NK-92 (cell line): Measurements from ENCODE around the gene CSTPP1.

ENCODE experiments used
- DNase-seq: peaks from one replicate; lab custom pipeline; 2025; ENCODE audit not compliant: unreplicated experiment; lab: John Stamatoyannopoulos, UW

CSTPP1 gene

DNA sequence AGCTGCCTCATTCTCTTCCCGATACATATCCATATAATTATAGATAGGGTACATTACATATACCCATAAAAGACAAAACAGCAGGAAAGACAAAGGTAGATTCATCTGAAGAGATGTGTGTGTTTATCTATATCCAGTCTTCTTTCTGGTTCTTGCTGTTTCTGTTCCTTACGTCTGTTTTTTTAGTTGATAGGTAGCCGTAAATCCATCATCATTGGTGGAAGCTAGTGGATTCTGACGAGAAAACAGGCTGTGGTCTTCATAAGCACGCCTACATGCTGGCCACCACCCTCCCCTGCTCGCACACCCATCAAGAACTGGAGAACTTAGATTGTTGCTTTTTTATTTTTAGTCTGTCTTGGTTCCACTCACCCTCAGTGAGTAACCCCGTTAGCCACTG is 188.5 kb downstream of the CSTPP1 start:
- no peak for DNase-seq

DNA sequence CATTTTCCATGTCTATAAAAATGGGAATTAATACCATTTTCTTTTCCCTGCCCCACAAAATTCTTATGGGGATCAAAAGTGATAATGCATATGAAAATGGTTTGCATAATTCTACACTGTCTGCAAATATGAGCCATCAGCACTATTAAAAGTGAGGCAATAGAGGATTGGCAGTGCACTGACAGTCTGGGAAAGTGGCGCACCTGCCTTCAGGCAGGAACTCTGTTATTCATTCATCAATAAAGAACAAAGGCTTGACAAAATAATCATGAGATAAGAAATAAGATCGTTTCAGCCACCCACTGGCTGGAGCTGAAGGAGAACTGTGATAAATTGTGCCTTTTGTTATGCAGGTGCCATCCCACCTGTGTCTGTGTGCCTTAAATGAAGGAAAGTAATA is 190.7 kb downstream of the CSTPP1 start:
- no peak for DNase-seq

DNA sequence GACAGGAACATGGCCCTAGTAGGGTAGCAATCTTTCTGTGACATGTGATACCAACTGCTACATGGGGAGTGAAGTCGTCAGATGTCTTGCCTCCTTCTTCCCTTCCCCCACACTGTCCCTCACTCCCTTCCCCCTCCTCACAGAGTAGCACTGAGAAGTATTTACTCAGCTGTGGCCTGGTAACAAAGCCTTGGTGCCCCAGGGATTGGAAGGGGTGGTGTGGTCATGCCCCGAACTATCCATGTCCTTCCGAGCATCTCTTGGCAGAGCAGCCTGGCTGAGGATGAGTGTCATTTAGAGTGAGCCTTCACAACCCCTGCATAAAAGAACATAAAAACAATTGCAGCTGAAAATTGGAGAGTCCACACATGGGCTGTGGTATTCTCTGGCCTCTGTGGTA is 194.0 kb downstream of the CSTPP1 start:
- DNase-seq = no peak

DNA sequence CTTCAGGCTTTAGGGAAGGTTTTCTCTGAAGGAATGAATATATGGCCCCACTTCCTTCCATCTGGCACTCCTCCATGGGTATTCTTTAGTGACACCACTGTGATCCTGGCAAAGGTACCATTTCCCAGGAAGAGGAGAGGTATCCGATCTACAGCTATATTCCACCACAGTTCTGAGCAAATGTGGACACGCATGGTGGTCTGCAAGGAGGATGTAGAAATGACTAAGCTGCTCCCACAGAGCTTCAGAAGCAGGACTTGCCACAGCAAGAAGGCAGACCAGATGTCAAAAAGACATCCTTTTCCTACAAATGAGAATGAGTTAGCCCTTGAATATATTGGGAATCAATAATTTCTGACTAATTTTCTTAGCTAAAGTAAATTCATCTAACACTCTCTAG is 194.6 kb downstream of the CSTPP1 start:
- DNase-seq = no peak

DNA sequence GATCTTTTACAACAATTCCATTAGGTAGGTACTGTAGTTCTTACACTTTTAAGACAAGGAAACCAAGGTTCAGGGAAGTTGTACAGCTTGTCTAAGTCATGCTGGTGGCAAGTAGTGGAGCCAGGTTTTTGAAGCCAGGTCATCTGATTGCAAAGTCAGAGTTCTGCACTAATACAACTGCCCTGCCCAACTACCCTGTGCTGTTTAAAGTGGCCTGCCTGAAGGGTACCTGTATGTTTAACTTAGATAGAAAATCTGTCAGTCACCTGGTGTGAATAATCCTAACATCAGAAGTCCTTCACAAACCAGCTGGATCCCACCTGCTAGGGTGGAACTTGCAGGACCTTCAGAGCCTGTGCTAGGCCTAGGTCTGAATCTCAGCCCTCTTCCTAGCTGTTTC is 195.9 kb downstream of the CSTPP1 start:
- no peak for DNase-seq

DNA sequence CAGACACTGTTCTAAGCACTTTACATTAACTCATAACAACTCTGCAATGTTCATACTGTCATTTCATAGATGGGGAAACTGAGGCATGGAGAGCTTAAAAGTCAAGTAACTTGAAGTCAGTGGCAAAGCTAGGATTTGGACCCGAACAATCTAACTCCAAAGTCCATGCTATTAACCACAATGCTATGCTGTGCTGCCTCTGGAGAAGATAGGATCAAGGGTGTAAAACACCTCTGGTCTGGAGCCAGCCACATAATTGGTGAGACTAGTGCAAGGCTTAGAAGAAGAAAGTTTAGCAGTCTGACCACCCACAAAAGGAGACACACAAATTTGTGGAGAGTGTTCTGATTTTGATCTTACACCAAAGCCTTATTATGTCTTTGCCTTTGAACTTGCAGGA is 196.4 kb downstream of the CSTPP1 start:
- no peak for DNase-seq

DNA sequence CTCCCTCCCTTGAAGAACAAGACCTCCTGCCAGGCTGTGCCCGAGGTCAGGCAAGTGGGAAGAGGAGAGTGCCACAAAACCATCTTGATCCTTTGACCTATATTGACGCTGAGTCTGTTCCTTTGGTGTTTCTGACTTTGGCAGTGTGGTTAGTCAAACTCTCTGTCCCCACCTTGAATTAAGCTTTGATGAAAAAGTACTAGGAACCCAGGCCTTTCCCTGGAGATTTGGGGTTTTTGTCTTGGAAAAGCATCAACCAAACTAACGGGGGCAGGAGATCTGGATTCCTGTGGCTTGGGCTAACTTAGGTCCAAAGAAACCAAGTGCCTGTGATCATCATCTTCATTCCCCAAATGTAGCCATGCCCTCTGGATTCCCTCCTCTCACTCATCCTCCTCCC is 199.8 kb downstream of the CSTPP1 start:
- DNase-seq = no peak

DNA sequence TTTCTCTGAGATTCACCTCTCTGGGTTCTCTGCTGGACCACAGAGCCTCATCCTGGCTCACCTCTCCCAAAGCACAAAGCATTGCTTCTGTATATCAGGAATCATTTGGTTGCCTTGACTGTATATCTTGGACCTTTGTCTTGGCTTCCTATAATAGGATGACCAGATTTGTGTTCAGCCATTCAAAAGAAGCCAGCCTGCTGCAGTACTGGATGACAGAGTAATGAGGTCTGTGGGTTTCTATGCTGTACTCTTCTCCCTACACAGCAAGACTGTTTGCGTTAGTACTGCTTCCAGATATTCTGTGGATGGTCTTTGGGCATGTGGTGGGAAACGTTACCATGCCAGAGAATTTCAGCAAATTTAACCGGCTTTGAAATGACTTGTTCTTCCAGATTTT is 200.4 kb downstream of the CSTPP1 start:
- no peak for DNase-seq

DNA sequence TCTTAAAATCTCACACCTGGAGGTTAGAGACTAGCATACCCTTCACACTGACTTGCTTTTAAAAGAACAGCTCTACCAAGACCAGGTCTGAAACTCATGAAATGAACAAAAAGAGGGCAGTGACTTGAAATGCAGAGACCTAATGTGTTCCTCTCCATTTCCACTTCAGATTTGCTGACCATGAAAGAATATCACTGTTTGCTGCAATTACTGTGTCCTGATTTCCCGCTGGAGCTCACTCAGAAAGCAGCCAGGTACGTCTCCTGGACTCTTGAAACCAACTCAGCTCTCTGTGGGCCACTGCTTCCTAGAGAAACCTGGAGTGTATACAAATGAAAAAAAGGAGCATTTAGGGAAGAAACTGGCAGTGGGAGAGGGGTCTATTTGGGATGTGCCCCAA is 200.9 kb downstream of the CSTPP1 start:
- DNase-seq = no peak

DNA sequence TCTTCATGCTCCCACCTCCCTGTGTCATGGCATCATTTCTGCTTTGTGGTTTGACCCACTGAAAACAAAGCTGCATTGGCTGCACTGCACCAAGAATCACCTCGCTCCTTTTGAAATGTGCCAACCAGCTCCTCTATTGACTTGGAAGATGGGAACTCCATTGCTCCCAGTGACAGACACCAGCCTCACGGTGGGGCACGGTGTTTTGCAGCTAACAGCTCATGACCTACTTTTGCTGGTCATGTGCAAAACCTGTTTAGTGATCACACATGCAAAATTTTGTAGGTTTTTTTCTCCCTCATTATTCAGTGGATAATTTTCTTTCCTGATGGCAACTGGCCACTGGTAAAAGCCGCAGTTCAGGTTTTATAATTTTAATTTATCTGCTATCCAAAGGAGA is 203.3 kb downstream of the CSTPP1 start:
- DNase-seq = no peak

DNA sequence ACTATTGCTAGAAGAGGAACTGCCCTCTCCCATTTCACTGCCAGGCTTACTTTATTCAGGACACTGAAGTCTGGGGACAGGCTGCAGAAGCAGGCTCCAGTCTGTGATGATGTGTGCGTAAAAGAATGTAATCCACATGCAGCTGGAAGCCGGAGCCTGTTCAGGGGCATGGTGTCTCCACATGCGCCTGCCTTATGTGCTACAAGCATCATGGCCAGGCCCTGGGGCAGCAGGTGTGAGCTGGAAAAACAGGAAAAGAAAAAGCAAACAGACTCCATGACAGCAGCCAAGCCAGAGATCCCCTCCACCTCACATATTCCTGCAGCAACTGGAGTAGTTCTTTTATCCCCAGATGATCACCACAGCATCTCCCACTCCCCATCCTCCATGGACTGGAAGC is 206.8 kb downstream of the CSTPP1 start:
- DNase-seq = no peak

DNA sequence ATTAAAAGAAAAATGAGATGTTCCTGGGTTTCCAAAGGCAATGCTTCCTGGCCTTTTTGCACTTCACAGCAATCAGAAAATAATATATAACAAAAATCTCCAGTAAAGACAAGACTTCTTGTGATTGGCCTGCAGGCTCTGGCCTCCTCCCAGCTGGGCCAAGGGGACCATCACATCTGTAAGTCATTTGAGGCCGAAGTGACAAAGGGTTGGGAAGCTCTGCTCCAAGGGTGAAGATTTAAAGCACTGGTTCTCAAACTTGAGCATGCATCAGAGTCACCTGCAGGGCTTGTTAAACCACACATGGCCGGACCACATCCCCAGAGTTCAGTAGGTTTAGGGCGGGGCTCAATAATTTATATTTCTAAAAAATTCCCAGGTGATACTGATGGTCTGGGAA is 208.0 kb downstream of the CSTPP1 start:
- DNase-seq = no peak

DNA sequence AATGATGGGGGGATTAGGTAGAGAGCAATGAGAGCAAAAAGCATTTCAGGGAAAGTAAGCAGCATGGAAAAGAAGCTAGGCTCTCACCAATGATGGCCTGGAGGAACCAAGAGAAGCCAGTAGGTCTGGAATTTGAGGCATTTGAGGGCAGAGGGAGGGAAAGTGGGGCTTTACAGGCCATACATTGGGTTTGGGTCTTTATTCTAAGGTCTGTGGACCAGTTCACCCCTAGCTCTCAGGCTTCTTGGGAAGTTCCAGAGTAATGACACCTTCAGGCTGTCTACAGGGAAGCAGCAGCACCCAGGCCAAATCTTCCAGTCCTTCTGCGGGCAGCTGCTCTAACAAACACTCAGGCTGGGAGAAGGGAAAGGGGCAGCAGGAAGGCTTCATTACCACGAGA is 210.7 kb downstream of the CSTPP1 start:
- DNase-seq = no peak

DNA sequence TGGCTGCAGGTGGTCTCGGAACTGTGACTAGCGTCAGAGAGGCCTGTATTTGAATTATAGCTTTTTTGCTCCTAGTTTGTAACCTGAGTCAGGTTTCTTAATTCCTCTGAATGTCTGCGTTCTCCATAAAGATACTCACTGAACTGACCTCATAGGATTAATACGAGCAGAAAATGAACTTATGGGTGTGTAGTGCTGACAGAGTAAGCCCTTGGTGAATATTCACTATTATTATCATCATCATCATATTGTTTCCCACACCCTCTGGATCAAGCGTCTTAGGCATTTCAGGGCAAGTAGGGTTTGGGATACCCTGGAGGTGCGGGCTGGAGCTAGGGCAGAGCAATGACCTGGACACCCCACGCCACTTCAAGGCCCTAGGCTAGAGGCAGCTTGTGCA is 211.1 kb downstream of the CSTPP1 start:
- DNase-seq = no peak

DNA sequence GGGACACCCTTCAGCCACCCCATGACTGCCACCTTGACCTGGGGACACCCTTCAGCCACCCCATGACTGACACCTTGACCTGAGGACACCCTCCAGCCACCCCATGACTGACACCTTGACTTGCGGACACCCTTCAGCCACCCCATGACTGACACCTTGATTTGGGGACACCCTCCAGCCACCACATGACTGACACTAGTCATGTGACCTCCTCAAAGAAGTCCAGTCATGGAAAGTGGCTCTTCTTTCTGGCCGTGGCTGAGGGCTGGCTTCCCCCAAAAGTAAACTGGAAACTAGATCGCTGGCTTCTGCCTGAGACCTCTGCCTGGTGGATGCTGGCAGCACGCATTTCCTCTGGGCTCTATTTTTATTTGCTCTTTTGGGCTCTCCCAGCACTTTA is 211.7 kb downstream of the CSTPP1 start:
- no peak for DNase-seq

DNA sequence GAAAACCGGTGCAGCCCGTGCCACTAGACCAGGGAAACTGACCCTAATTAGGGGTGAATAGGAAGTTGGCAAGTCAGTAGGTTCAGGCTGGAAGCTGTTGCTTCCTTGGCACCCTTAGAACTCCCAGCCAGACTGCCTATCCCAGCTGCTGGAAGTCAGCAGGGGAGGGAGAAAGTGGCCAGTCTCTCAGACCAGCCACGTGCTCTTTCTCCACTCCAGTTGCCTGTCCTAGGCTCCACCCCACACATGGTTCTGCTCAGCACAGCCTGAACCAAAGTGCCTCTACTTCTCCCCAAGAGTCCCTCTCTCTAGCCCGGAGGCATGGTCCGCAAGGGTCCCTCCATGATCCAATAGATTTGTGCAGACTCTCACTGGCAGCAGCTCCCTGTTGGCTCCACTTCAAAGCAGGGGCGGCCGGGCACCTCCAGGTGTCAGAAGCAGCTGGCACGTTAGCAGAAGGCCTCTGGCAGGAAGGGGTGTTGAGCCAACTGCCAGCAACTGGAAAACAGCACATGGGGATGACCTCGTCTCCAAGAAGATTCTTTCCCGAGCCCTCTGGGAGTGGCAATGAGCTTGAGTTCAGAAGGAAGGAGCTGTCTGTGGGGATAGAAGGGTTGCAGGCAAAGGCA is 212.5 kb downstream of the CSTPP1 start:
- DNase-seq = no peak

DNA sequence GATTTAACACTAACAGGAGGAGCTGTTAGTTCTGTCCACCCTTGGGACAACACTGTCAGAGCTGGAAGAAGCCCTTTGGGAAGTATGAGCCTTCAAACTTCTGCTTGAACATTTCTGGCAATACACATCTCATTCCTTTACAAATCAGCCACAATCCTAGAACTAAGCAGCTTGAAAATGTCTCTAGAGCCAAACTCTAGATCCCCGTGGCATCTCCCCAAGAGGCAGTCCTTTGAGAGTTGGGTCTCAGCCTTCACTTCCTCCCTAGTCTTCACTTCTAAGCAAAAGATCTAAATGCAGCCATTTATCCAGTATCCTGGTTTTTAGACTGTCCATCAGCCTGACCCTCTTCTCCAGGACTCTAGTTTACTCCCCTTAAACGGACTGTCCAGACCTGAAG is 213.2 kb downstream of the CSTPP1 start:
- DNase-seq = no peak

DNA sequence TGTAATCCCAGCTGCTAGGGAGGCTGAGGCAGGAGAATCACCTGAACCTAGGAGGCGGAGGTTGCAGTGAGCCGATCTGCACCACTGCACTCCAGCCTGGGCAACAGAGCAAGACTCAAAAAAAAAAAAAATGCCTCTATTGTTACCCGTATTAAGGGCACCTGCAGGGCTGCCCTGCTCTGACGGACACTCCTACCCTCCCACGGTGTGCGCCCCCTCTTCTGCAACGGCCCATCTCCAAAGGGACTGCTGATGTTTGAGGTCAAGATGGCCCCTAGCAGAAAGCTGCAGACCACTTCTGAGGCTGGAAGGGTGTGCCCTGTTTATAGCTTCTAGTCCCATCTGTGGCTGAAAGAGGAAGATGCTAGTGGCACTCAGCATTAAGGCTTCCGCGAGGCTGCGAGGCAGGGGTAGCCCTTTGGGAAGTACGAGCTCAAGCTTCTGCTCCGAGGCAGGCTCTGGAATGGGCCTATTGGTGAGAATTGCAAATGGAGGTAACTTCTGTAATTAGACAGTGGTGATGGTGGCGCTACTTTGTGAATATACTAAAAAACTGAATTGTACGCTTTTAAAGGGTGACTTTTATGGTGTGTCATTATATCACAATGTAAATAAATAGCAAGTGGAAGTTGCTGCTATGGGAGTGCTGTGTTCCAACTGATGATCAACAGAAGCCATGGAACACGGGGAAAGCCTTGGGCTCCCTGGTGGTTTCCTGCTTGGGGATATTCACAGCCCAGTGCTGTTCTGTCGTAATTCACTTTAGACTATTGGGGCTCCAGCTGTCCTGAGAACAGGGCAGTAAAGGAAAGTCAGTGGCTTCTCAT is 215.8 kb downstream of the CSTPP1 start:
- no peak for DNase-seq

DNA sequence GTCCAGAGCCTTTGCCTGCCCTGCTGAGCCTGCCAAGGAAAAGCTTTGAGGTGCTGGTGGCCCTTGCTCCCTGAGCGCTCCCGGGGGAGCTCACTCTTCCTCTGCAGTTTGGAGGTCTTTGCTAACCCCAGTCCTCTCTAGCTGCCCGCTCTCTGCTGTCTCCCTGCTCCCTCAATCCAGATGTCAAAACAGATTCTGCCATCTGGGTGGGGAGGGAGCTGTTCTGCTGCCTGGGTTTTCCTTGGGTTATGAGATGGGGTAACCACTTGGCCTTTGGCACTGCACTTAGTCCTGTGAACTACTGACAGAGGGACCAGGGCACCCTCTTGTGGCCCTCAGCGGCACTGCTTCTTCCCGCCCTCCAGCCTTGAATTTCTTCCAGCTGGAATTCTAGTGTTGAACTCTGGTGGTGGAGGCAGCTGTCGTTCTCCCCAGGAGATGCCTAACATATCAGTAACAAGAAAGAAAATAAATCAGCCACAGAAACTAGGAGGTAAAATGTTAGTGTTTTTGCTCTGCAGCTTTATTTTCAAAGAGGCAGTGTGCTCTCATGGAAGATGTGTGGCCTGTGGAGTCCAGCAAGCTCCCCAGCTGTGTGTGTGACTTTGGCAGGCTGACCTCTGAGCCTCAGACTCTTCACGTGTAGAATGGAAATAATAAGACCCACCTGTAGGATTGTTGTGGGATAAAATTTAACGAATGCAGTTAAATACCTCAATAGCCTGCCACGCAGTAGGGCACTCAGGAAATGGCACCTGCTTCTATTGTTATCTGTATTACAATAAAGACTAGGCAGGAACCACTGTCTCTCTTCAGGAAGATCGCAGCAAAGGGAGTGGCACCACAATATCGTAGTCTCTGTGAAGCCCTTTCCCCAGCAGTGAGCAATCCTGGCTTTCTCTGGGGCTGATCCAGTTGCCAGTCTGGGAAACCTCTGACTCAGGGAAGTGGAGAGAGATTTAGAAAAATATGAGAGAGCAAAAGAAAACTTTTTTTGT is 216.7 kb downstream of the CSTPP1 start:
- DNase-seq = no peak

DNA sequence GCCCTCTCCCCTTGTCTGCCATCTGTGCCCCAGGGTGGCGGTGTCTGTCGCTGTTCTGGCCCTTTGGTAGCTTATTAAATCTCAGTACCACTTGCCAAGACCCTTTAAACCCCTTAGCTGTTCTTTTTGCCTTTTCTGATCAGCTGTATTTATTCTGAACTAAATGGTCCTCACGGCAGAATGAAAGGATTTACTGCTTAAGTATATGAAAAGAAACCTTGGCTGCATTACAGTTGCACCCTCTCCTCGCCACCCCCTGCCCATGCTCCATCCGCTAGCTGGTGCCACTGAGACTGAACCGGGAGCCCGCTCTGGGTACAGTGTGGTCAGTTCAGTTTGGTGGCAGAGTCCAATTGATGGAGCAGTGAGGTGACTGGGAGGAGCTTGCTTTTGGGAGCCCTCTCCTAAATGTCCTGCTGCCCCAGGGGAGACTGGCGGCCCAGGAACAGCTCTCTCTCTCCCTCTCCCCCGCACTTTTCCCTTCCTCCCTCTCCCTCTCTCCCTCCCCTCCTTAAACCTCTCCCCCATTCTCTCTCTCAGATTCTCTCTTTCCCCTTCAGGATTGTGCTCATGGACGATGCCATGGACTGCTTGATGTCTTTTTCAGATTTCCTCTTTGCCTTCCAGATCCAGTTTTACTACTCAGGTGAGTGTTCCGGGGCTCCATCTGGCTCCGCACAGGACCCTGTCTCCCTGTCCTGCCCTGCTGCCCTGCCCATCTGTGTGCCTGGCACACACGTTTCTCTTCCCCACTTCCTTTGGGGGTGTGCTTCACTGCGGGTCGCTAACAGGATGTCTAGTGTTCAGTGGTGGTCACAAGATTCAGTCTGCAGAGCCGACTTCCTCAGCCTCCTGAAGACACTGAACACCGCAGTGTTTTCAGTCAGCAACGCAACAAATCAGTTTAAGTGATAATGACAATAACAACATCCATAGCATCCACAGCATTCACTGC is 218.3 kb downstream of the CSTPP1 start:
- no peak for DNase-seq

DNA sequence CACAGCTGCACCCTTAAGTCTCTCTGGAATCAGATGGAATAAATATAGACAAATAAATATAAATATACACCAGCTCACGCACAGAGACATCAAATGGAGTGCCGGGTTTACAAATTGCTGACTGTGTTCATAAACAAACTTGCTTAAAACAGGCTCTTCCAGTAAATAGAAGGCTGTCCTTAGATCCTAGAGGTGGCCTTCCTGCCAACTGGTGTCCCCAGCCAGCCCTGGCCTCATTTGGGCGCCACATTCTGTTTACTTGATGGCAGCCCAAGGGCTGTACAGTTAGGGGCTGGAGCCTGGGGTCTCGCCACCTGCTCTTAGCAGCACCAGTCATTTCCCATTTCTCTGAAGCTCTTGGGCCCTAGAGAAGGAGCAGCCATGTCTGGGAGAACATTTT is 219.3 kb downstream of the CSTPP1 start:
- no peak for DNase-seq
